Parathyroid adenoma (tissue), 2 donors: ENCODE measurements around the gene PRKG1.

Experiments
- H2AFZ ChIP-seq: fragments of 300-600 bp; sonication (generic); one replicate; pipeline ENCODE4 v1.7.0; 2017; ENCODE audit warnings: antibody characterized with exemption, mild to moderate bottlenecking
- H3K27ac ChIP-seq: fragments of 300-600 bp; sonication (generic); one replicate; pipeline ENCODE4 v1.7.0; 2017
- H3K27me3 ChIP-seq: fragments of 300-600 bp; sonication (generic); one replicate; pipeline ENCODE4 v1.7.0; 2017; ENCODE audit warnings: low read length; ENCODE audit not compliant: control insufficient read depth, insufficient read depth
- H3K36me3 ChIP-seq: fragments of 300-600 bp; sonication (generic); one replicate; pipeline ENCODE4 v1.7.0; 2017; ENCODE audit warnings: low read length; ENCODE audit not compliant: control insufficient read depth, insufficient read depth
- H3K4me1 ChIP-seq: fragments of 300-600 bp; sonication (generic); one replicate; pipeline ENCODE4 v1.7.0; 2017; ENCODE audit warnings: control low read depth
- H3K4me2 ChIP-seq: fragments of 300-600 bp; sonication (generic); one replicate; pipeline ENCODE4 v1.7.0; 2017; ENCODE audit warnings: low read length
- H3K4me3 ChIP-seq: fragments of 300-600 bp; sonication (generic); one replicate; pipeline ENCODE4 v1.7.0; 2017; ENCODE audit warnings: low read depth, low read length
- H3K79me2 ChIP-seq: fragments of 300-600 bp; sonication (generic); one replicate; pipeline ENCODE4 v1.7.0; 2017; ENCODE audit warnings: control low read depth
- H3K9ac ChIP-seq: fragments of 300-600 bp; sonication (generic); one replicate; pipeline ENCODE4 v1.7.0; 2017; ENCODE audit warnings: mild to moderate bottlenecking
- H3K9me3 ChIP-seq: fragments of 300-600 bp; sonication (generic); one replicate; pipeline ENCODE4 v1.7.0; 2017; ENCODE audit warnings: low read length; ENCODE audit not compliant: control insufficient read depth
- TF ChIP-seq, protein P1 (sequence below): fragments of 300-600 bp; sonication (generic); IDR thresholded peaks from one replicate; pipeline ENCODE4 v1.7.0; 2017; ENCODE audit warnings: antibody characterized with exemption, mild to moderate bottlenecking
- donor health status: primary hyperparathyroidism.

Gene PRKG1

DNA sequence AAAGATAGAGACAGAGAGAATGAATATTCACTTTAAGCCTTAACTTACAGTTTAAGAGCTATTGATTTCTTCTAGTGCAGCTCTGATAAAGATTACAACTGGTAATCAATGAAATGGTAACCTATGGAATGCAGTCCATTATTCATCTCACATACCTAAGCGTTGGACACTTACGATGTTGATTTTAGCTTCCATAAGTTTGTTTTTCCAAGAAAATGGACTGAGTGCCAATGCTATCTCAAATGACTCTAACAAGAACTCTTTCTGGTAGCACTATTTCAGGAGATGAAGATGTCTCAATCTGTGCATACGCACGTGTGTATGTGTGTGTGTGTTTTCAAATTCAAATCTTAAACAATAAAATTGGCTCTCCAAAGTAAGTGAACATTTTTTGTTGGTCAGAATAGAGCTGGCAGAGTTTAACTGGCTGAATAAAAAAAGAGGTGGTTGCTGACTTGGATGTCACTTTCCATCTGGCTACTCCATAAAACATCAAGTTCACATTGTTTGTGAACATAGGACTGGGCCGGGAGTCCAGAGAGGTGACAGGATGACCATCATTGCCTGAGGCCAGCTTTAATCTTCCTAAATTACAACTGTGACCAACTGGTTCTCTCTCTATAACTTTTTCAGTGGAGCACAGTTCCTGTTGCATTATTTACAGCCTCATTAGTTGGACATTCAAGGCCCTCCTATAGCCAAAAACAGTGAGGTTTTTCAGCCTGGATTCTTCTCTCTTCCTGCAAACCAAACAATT lies 732.0 kb downstream of the PRKG1 start:
- H3K4me2 ChIP-seq, result no peak overlapping the region
- no peak overlapping the region for H3K4me3 ChIP-seq
- no peaks in the 10 kb centered on the region for H3K27me3 ChIP-seq
- no peak overlapping the region for H3K9ac ChIP-seq
- H3K27ac ChIP-seq, result no peak overlapping the region
- H3K79me2 ChIP-seq, result no peaks in the 10 kb centered on the region
- TF ChIP-seq, protein P1, sequence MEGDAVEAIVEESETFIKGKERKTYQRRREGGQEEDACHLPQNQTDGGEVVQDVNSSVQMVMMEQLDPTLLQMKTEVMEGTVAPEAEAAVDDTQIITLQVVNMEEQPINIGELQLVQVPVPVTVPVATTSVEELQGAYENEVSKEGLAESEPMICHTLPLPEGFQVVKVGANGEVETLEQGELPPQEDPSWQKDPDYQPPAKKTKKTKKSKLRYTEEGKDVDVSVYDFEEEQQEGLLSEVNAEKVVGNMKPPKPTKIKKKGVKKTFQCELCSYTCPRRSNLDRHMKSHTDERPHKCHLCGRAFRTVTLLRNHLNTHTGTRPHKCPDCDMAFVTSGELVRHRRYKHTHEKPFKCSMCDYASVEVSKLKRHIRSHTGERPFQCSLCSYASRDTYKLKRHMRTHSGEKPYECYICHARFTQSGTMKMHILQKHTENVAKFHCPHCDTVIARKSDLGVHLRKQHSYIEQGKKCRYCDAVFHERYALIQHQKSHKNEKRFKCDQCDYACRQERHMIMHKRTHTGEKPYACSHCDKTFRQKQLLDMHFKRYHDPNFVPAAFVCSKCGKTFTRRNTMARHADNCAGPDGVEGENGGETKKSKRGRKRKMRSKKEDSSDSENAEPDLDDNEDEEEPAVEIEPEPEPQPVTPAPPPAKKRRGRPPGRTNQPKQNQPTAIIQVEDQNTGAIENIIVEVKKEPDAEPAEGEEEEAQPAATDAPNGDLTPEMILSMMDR, result no peak
- H3K36me3 ChIP-seq, result no peaks in the 10 kb centered on the region
- H2AFZ ChIP-seq, result no peak overlapping the region
- H3K4me1 ChIP-seq, result peaks cover 16% of the 10 kb centered on the region
- H3K9me3 ChIP-seq, result no peaks in the 10 kb centered on the region

DNA sequence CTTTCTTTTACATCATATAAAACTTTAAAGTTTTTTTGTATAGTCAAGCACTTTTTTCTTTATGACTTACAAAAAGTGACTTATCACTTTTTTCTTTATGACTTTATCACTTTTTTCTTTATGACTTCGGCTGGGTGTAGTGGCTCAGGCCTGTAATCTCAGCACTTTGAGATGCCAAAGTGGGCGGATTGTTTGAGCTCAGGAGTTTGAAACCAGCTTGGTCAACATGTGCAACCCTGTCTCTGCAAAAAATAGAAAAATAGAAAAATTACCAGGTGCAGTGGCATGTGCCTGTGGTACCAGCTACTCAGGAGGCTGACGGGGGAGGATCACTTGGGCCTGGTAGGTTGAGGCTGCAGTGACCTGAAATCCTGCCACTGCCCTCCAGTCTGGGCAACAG lies 733.9 kb downstream of the PRKG1 start:
- peaks cover under 1% of the 10 kb centered on the region for H3K4me1 ChIP-seq
- TF ChIP-seq, protein P1, result no peak
- H3K36me3 ChIP-seq, result no peaks in the 10 kb centered on the region
- no peaks in the 10 kb centered on the region for H3K27me3 ChIP-seq
- no peaks in the 10 kb centered on the region for H3K9me3 ChIP-seq
- no peaks in the 10 kb centered on the region for H3K79me2 ChIP-seq
- H2AFZ ChIP-seq, result no peak overlapping the region
- no peak overlapping the region for H3K4me2 ChIP-seq
- no peak overlapping the region for H3K27ac ChIP-seq
- H3K9ac ChIP-seq, result no peak overlapping the region
- H3K4me3 ChIP-seq, result no peak overlapping the region

DNA sequence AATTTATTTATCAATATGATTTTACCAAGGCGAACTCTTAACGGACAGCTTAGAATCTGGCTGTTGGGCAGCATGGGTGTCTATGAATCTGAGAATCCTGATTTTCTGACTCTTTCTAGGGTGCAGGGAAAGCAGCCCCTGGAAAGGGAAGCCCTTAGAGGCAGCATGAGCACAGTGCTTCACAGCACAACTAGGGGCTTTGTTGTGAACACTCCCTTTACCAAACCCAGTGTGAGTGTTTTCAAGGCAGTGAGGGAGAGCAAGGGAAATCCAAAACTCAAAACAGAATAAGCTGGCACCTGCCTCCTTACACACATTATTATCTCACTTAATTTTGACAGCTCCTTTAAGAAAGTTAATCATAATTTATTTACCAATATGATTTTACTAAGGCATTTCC lies 741.4 kb downstream of the PRKG1 start:
- H3K27me3 ChIP-seq, result no peaks in the 10 kb centered on the region
- H3K4me2 ChIP-seq, result no peak overlapping the region
- H3K4me1 ChIP-seq, result no peaks in the 10 kb centered on the region
- TF ChIP-seq, protein P1, result no peak
- H3K4me3 ChIP-seq, result no peak overlapping the region
- H3K27ac ChIP-seq, result no peak overlapping the region
- no peak overlapping the region for H2AFZ ChIP-seq
- no peak overlapping the region for H3K9ac ChIP-seq
- no peaks in the 10 kb centered on the region for H3K79me2 ChIP-seq
- no peaks in the 10 kb centered on the region for H3K9me3 ChIP-seq
- no peaks in the 10 kb centered on the region for H3K36me3 ChIP-seq

DNA sequence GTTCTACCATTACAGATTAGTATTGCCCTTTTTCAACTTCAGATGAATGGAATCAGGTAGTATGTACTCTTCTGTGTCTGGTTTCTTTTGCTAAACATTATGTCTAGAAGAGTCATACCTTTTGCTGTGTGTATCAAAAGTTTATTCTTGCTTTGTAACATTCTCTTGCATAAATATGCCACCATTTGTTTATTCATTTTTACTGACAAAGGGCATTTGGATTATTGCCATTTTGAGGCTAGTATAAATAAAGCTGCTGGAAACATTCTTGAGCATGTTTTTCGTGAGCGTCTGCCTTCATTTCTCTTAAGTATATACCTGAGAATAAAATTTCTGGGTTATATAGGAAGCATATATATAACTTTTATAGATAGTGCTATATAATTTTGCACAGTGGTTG lies 746.8 kb downstream of the PRKG1 start:
- H3K27me3 ChIP-seq, result no peaks in the 10 kb centered on the region
- H3K79me2 ChIP-seq, result no peaks in the 10 kb centered on the region
- no peak overlapping the region for H2AFZ ChIP-seq
- no peak overlapping the region for H3K9ac ChIP-seq
- no peak overlapping the region for H3K4me3 ChIP-seq
- TF ChIP-seq, protein P1, result no peak
- H3K9me3 ChIP-seq, result no peaks in the 10 kb centered on the region
- no peak overlapping the region for H3K27ac ChIP-seq
- no peak overlapping the region for H3K4me2 ChIP-seq
- H3K36me3 ChIP-seq, result no peaks in the 10 kb centered on the region
- H3K4me1 ChIP-seq, result peaks cover 5% of the 10 kb centered on the region

DNA sequence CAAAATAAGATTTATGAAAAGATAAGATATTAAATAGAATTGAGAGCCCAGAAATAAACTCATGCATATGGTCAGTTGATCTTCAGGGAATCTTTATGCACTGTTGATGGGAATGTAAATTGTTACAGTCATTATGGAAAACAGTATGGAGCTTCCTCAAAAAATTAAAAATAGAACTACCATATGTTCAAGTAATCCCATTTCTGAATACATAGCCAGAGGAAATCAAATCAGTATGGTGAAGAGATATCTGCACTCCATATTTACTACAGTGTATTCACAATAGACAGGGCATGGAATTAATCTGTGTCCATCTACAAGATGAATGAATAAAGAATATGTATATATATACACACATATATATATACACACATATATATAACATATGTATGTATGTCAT lies 747.5 kb downstream of the PRKG1 start:
- no peak overlapping the region for H2AFZ ChIP-seq
- H3K9me3 ChIP-seq, result no peaks in the 10 kb centered on the region
- no peak overlapping the region for H3K27ac ChIP-seq
- no peaks in the 10 kb centered on the region for H3K27me3 ChIP-seq
- no peak overlapping the region for H3K4me2 ChIP-seq
- peaks cover 5% of the 10 kb centered on the region for H3K4me1 ChIP-seq
- H3K9ac ChIP-seq, result no peak overlapping the region
- H3K79me2 ChIP-seq, result no peaks in the 10 kb centered on the region
- H3K4me3 ChIP-seq, result no peak overlapping the region
- TF ChIP-seq, protein P1, result no peak
- H3K36me3 ChIP-seq, result no peaks in the 10 kb centered on the region
